ENCODE measurements around the gene CCR5.

CCR5 gene

GRCh38 chr3:46344476-46344875 lies 26.3 kb upstream of the CCR5 start:
- H3K36me3 ChIP-seq (ENCODE audit: insufficient read depth, low read length) = no peaks in the 10 kb centered on the region
- H3K27me3 ChIP-seq (ENCODE audit: insufficient read depth, low read length, poor library complexity, severe bottlenecking) = peaks cover 5% of the 10 kb centered on the region
- H3K4me3 ChIP-seq (ENCODE audit: low read length, poor library complexity, severe bottlenecking) = no peak overlapping the region
- H4K20me1 ChIP-seq (ENCODE audit: insufficient read depth, low read length, poor library complexity, severe bottlenecking) = no peaks in the 10 kb centered on the region
- peaks cover 3% of the 10 kb centered on the region; the same call in 1 of the 2 replicates for H3K9me3 ChIP-seq (ENCODE audit: insufficient read depth, low read depth, low read length)
- H3K4me1 ChIP-seq (ENCODE audit: insufficient read depth, low read length, poor library complexity, severe bottlenecking) = peaks cover 10% of the 10 kb centered on the region
- H3K9me2 ChIP-seq (replicated peaks; ENCODE audit: low read depth, low read length) = no peaks in the 10 kb centered on the region
- H3F3A ChIP-seq (ENCODE audit: low read depth) = no peaks in the 10 kb centered on the region
- TF ChIP-seq EZH2phosphoT487 (IDR thresholded peaks at IDR 0.05; ENCODE audit: borderline replicate concordance) = no peak
- no peak for TF ChIP-seq CTCF (conservative IDR thresholded peaks at IDR 0.05; ENCODE audit: low read length)
- no peak overlapping the region for H3K4me2 ChIP-seq (ENCODE audit: low read depth, low read length, poor library complexity, severe bottlenecking)
- H2AFZ ChIP-seq (ENCODE audit: low read length) = no peak overlapping the region
- no peaks in the 10 kb centered on the region for H3K79me2 ChIP-seq (ENCODE audit: insufficient read depth, low read length)
- H3K9ac ChIP-seq (ENCODE audit: low read depth, low read length, poor library complexity, severe bottlenecking) = no peak overlapping the region

- no peaks in the 10 kb centered on the region for H4K20me1 ChIP-seq (ENCODE audit: insufficient read depth, low read length, poor library complexity, severe bottlenecking)
- no peak overlapping the region for H2AFZ ChIP-seq (ENCODE audit: low read length)
- H3K36me3 ChIP-seq (ENCODE audit: insufficient read depth, low read length) = no peaks in the 10 kb centered on the region
- no peak overlapping the region for H3K9ac ChIP-seq (ENCODE audit: low read depth, low read length, poor library complexity, severe bottlenecking)
- peaks cover 24% of the 10 kb centered on the region for H3K27me3 ChIP-seq (ENCODE audit: insufficient read depth, low read length, poor library complexity, severe bottlenecking)
- H3K9me3 ChIP-seq (ENCODE audit: insufficient read depth, low read depth, low read length) = no peaks in the 10 kb centered on the region
- H3K4me3 ChIP-seq (ENCODE audit: low read length, poor library complexity, severe bottlenecking) = peak overlapping the region; percentile 44
- no peaks in the 10 kb centered on the region for H3K9me2 ChIP-seq (replicated peaks; ENCODE audit: low read depth, low read length)
- H3F3A ChIP-seq (ENCODE audit: low read depth) = no peaks in the 10 kb centered on the region
- peaks cover 27% of the 10 kb centered on the region for H3K4me1 ChIP-seq (ENCODE audit: insufficient read depth, low read length, poor library complexity, severe bottlenecking)
- H3K4me2 ChIP-seq (ENCODE audit: low read depth, low read length, poor library complexity, severe bottlenecking) = peak overlapping the region; percentile 70
- TF ChIP-seq CTCF (conservative IDR thresholded peaks at IDR 0.05; ENCODE audit: low read length) (no peak), EZH2phosphoT487 (IDR thresholded peaks at IDR 0.05; ENCODE audit: borderline replicate concordance) (peak; percentile 17; the same call in 1 of the 2 replicates)
- H3K79me2 ChIP-seq (ENCODE audit: insufficient read depth, low read length) = no peaks in the 10 kb centered on the region
These were observed 21.8 kb upstream of the CCR5 start for GRCh38 chr3:46348823-46349482.

GRCh38 chr3:46349484-46350261 lies 21.1 kb upstream of the CCR5 start:
- H3K9ac ChIP-seq (ENCODE audit: low read depth, low read length, poor library complexity, severe bottlenecking) = no peak overlapping the region
- H3K4me3 ChIP-seq (ENCODE audit: low read length, poor library complexity, severe bottlenecking) = peak overlapping the region; percentile 44
- H4K20me1 ChIP-seq (ENCODE audit: insufficient read depth, low read length, poor library complexity, severe bottlenecking) = no peaks in the 10 kb centered on the region
- no peaks in the 10 kb centered on the region for H3K36me3 ChIP-seq (ENCODE audit: insufficient read depth, low read length)
- H3K9me2 ChIP-seq (replicated peaks; ENCODE audit: low read depth, low read length) = no peaks in the 10 kb centered on the region
- H3K4me1 ChIP-seq (ENCODE audit: insufficient read depth, low read length, poor library complexity, severe bottlenecking) = peaks cover 30% of the 10 kb centered on the region
- H3K4me2 ChIP-seq (ENCODE audit: low read depth, low read length, poor library complexity, severe bottlenecking) = peak overlapping the region; percentile 70
- H3F3A ChIP-seq (ENCODE audit: low read depth) = no peaks in the 10 kb centered on the region
- H3K9me3 ChIP-seq (ENCODE audit: insufficient read depth, low read depth, low read length) = no peaks in the 10 kb centered on the region
- TF ChIP-seq CTCF (conservative IDR thresholded peaks at IDR 0.05; ENCODE audit: low read length) = no peak
- TF ChIP-seq EZH2phosphoT487 (IDR thresholded peaks at IDR 0.05; ENCODE audit: borderline replicate concordance) = no peak
- H3K27me3 ChIP-seq (ENCODE audit: insufficient read depth, low read length, poor library complexity, severe bottlenecking) = peaks cover 25% of the 10 kb centered on the region
- H2AFZ ChIP-seq (ENCODE audit: low read length) = no peak overlapping the region
- H3K79me2 ChIP-seq (ENCODE audit: insufficient read depth, low read length) = no peaks in the 10 kb centered on the region
